Smooth muscle cell (in vitro differentiated cells): ENCODE data around the gene STK17A. TPM values are rescaled to one million over a fixed set of nuclear protein-coding genes. Genes with fewer than 3 reads are reported as not detected.
"Not testable (repeated sequence)": the region's sequence is repeated elsewhere in the genome, so short reads cannot be mapped to it uniquely, and the experiment has no call there.

ENCODE experiments used
- DNase-seq: peaks from one replicate; lab custom pipeline; 2025; ENCODE audit not compliant: unreplicated experiment; lab: John Stamatoyannopoulos, UW
- H2AFZ ChIP-seq: fragments of 200-600 bp; sonication (generic); 2 replicates; pipeline ENCODE4 v1.6.0; 2016; ENCODE audit warnings: antibody characterized with exemption, low read depth, mild to moderate bottlenecking
- H3F3A ChIP-seq: fragments of 200-600 bp; sonication (generic); 2 replicates; pipeline ENCODE4 v1.6.0; 2017; ENCODE audit warnings: antibody characterized with exemption, low read depth
- H3K27ac ChIP-seq: fragments of 200-600 bp; sonication (generic); 2 replicates; pipeline ENCODE4 v1.5.1; 2016; ENCODE audit warnings: low read depth, mild to moderate bottlenecking
- H3K27me3 ChIP-seq: fragments of 200-600 bp; sonication (generic); 2 replicates; pipeline ENCODE4 v1.6.1; 2016; ENCODE audit warnings: low read depth, mild to moderate bottlenecking
- H3K36me3 ChIP-seq: fragments of 200-600 bp; sonication (generic); 2 replicates; pipeline ENCODE4 v1.5.1; 2016; ENCODE audit warnings: low read depth
- H3K4me1 ChIP-seq: fragments of 200-600 bp; sonication (generic); 2 replicates; pipeline ENCODE4 v1.5.1; 2016; ENCODE audit warnings: low read depth
- H3K4me2 ChIP-seq: fragments of 200-600 bp; sonication (generic); 2 replicates; pipeline ENCODE4 v1.6.0; 2016; ENCODE audit warnings: mild to moderate bottlenecking
- H3K4me3 ChIP-seq: fragments of 200-600 bp; sonication (generic); 2 replicates; pipeline ENCODE4 v1.5.1; 2016; ENCODE audit warnings: mild to moderate bottlenecking
- H3K79me2 ChIP-seq: fragments of 200-600 bp; sonication (generic); 2 replicates; pipeline ENCODE4 v1.6.0; 2016; ENCODE audit warnings: low read depth, mild to moderate bottlenecking
- H3K9ac ChIP-seq: fragments of 200-600 bp; sonication (generic); 2 replicates; pipeline ENCODE4 v1.6.0; 2016; ENCODE audit warnings: low read depth
- H3K9me3 ChIP-seq: fragments of 200-600 bp; sonication (generic); replicated peaks from 2 replicates; pipeline ENCODE4 v1.5.1; 2016; ENCODE audit warnings: low read depth
- H4K20me1 ChIP-seq: fragments of 200-600 bp; sonication (generic); 2 replicates; pipeline ENCODE4 v1.6.0; 2016; ENCODE audit warnings: low read depth
- CTCF ChIP-seq: fragments of 200-600 bp; sonication (generic); IDR thresholded peaks from 2 replicates; pipeline ENCODE4 v1.5.1; 2017; ENCODE audit warnings: borderline replicate concordance, mild to moderate bottlenecking, antibody characterized with exemption; ENCODE audit not compliant: insufficient read depth, poor library complexity, severe bottlenecking
- WGBS: methylation state at CpG from one replicate; pipeline ENCODE4 v1.1.7; 2016; ENCODE audit warnings: low lambda C conversion rate; 5-methylcytosine and 5-hydroxymethylcytosine counted together
- polyA plus RNA-seq: library from polyadenylated mRNA; unstranded; fragments of >200 nt; fragmentation: Nextera tagmentation; extraction: Ambion mirVana; gene quantifications from 2 replicates; pipeline ENCODE4 v1.2.1, GENCODE V29; 2016
- total RNA-seq: library from RNA; depleted of rRNA; stranded (reverse); fragments of >200 nt; gene quantifications from 2 replicates; pipeline ENCODE4 v1.2.3, GENCODE V29; 2014

The STK17A gene
- total and polyA plus RNA-seq, 2 experiments from 2014 or later: 21.0 to 28.2 TPM

GRCh38 chr7:43569424-43569823 is 13.5 kb upstream of the STK17A start:
- Histone ChIP-seq H3K27me3 (no peaks in the 10 kb centered on the region), H2AFZ (no peak overlapping the region), H3F3A (peaks cover 4% of the 10 kb centered on the region), H3K4me3 (no peak overlapping the region), H3K9me3 (no peaks in the 10 kb centered on the region), H3K79me2 (no peaks in the 10 kb centered on the region), H3K4me1 (peaks cover 3% of the 10 kb centered on the region), H3K4me2 (peak overlapping the region; percentile 18), H4K20me1 (no peaks in the 10 kb centered on the region), H3K27ac (peak overlapping the region; percentile 95), H3K9ac (peak overlapping the region; percentile 45), H3K36me3 (no peaks in the 10 kb centered on the region)
- no peak for DNase-seq
- TF ChIP-seq CTCF: no peak
- WGBS: 62% methylated on average over 4 of the region's 4 CpGs

GRCh38 chr7:43570688-43571365 is 12.1 kb upstream of the STK17A start:
- no peak for TF ChIP-seq CTCF
- no peaks in the 10 kb centered on the region for H4K20me1 ChIP-seq
- no peak overlapping the region for H3K4me2 ChIP-seq
- H3K4me3 ChIP-seq: no peak overlapping the region
- WGBS: 93% methylated on average over 4 of the region's 4 CpGs
- H3K9ac ChIP-seq: no peak overlapping the region
- H3F3A ChIP-seq: peaks cover 4% of the 10 kb centered on the region
- DNase-seq: no peak
- H3K4me1 ChIP-seq: peaks cover 3% of the 10 kb centered on the region
- H3K27ac ChIP-seq: peak overlapping the region; percentile 95
- no peaks in the 10 kb centered on the region for H3K27me3 ChIP-seq
- H2AFZ ChIP-seq: no peak overlapping the region
- no peaks in the 10 kb centered on the region for H3K79me2 ChIP-seq
- no peaks in the 10 kb centered on the region for H3K9me3 ChIP-seq
- H3K36me3 ChIP-seq: no peaks in the 10 kb centered on the region

DNA sequence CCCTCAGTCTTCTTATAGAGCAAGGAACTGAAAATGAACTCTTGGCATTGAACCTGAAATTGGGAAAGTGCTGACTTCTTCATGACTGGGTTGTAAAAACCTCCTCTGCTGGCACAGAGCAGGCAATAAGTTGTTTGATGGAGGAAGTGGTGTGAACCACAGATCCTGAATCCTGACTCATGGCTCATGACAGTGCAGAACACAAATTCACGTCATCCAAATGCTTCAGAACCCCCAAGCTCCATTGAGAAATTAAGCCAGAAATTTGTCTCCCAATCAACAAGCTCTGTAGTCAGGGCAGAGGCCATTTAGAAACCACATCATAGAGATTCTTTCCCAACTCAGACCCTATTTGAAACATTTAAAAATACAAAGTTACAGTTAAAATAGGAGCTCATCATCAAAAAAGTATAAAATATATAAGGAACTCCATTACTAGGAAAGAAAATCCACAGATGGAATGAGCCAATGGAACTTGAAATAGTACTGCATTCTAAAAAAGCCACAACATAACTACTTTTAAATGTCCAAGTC is 10.3 kb upstream of the STK17A start:
- DNase-seq: no peak
- peak overlapping the region; percentile 95 for H3K27ac ChIP-seq
- H3F3A ChIP-seq: peaks cover 4% of the 10 kb centered on the region
- H3K27me3 ChIP-seq: no peaks in the 10 kb centered on the region
- no peak overlapping the region for H3K4me3 ChIP-seq
- peaks cover 3% of the 10 kb centered on the region for H3K4me1 ChIP-seq
- no peaks in the 10 kb centered on the region for H4K20me1 ChIP-seq
- no peak for TF ChIP-seq CTCF
- peak overlapping the region; percentile 55 for H3K4me2 ChIP-seq
- no peaks in the 10 kb centered on the region for H3K9me3 ChIP-seq
- WGBS: 0% methylated on average over 1 of the region's 1 CpG
- H3K9ac ChIP-seq: peak overlapping the region; percentile 75
- peak overlapping the region; percentile 8 for H2AFZ ChIP-seq
- H3K79me2 ChIP-seq: no peaks in the 10 kb centered on the region
- H3K36me3 ChIP-seq: no peaks in the 10 kb centered on the region

DNA sequence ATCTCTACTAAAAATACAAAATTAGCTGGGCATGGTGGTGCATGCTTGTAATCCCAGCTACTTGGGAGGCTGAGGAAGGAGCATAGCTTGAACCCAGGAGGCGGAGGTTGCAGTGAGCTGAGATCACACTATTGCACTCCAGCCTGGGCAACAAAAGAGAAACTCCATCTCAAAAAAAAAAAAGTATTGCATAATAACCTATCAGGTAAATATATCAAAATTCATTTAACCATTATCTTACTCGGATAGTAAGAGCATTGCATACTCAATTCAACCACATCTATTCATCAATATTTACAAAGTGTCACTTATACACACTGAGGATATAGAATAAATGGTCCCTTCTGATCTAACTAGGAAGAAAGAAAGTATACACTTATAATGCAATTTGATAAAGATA is 9.1 kb upstream of the STK17A start:
- not testable (repeated sequence) for DNase-seq, H3K9me3 ChIP-seq, H3K4me3 ChIP-seq, H3K4me1 ChIP-seq, H3F3A ChIP-seq, H4K20me1 ChIP-seq, H3K79me2 ChIP-seq, H3K4me2 ChIP-seq, H2AFZ ChIP-seq, H3K27me3 ChIP-seq, H3K36me3 ChIP-seq, H3K9ac ChIP-seq
- peak overlapping the region; percentile 95 for H3K27ac ChIP-seq
- WGBS: 100% methylated on average over 2 of the region's 2 CpGs
